ENCODE results near the gene MYO1D. TPM values are rescaled to one million over a fixed set of nuclear protein-coding genes. Genes with fewer than 3 reads are reported as not detected.

Gene MYO1D
- polyA plus RNA-seq, 5 donors = 19.8 to 26.5 (median 25.0) TPM

Other genes with a start within 250 kb of the MYO1D start
- 100 to 1,000 TPM; 257 to 309 (median 263) TPM for gene TMEM98, start 51.0 kb upstream of the MYO1D start, polyA plus RNA-seq (ENCODE audit: insufficient read depth in 1 of 5, insufficient read length in 5 of 5, low replicate concordance in 1 of 5)
- gene SPACA3, start 114.7 kb upstream of the MYO1D start, polyA plus RNA-seq (ENCODE audit: insufficient read depth in 1 of 5, insufficient read length in 5 of 5, low replicate concordance in 1 of 5) = under 1 TPM in 1 of 5 donors, not detected in 4; 0.21 TPM